Testis (tissue), 3 donors: Measurements from ENCODE around the gene DGKZ. TPM values are rescaled to one million over a fixed set of nuclear protein-coding genes. Genes with fewer than 3 reads are reported as not detected.

Source experiments
- DNase-seq: peaks from one replicate; pipeline ENCODE4 v3.0.0-alpha.2; 2019
- H3K27ac ChIP-seq, 2 donors: fragments of 200-600 bp; sonication (generic); one replicate each; pipeline ENCODE4 v1.5.1; 2019
- H3K27me3 ChIP-seq: fragments of 200-600 bp; sonication (generic); one replicate; pipeline ENCODE4 v1.5.1; 2019
- H3K36me3 ChIP-seq: fragments of 200-600 bp; sonication (generic); one replicate; pipeline ENCODE4 v1.5.1; 2017; ENCODE audit warnings: low read depth; ENCODE audit errors: missing control alignments
- H3K4me1 ChIP-seq: fragments of 200-600 bp; sonication (generic); one replicate; pipeline ENCODE4 v1.5.1; 2019
- H3K4me3 ChIP-seq, 2 donors: fragments of 200-600 bp; sonication (generic); one replicate each; pipeline ENCODE4 v1.5.1; 2017 to 2019
- H3K9me3 ChIP-seq: fragments of 200-600 bp; sonication (generic); one replicate; pipeline ENCODE4 v1.5.1; 2017
- CTCF ChIP-seq, 3 experiments: fragments of 450-650 bp in 2 of 3; fragments of 200-600 bp in 1 of 3; sonication (generic) in 1 of 3; IDR thresholded peaks; one replicate each; pipeline ENCODE4 v1.5.1; 2016 to 2019; ENCODE audit warnings: antibody characterized with exemption in 3 of 3, mild to moderate bottlenecking in 2 of 3, moderate library complexity in 1 of 3
- POLR2A ChIP-seq: fragments of 450-650 bp; IDR thresholded peaks from one replicate; pipeline ENCODE4 v1.6.1; 2017; ENCODE audit warnings: antibody characterized with exemption, mild to moderate bottlenecking, moderate library complexity
- WGBS, 2 donors: methylation state at CpG; one replicate each; pipeline ENCODE4 v1.1.5; 2018; 5-methylcytosine and 5-hydroxymethylcytosine counted together
- intact Hi-C: fragments of 100-400 bp; cut with DNase I; formaldehyde crosslinking; loops from one replicate; pipeline ENCODE4 v1.15.1; 2023; ENCODE audit warnings: low total_unique reads
- microRNA-seq, 2 donors: library from miRNA; unstranded; fragments of <30 nt; microRNA quantifications; one replicate each; pipeline ENCODE4, GENCODE V29; 2016; ENCODE audit warnings: borderline number of aligned reads in 2 of 2, borderline replicate concordance in 1 of 2
- polyA plus RNA-seq: library from polyadenylated mRNA; stranded (reverse); fragments of 350-450 nt; fragmentation: Illumina TruSeq; extraction: RNeasy Lipid Tissue Mini Kit (QIAGEN cat#74804); gene quantifications from one replicate; pipeline ENCODE4 v1.2.3, GENCODE V29; 2014; ENCODE audit warnings: low read depth, low replicate concordance; ENCODE audit not compliant: insufficient read depth
- small RNA-seq, 2 donors: library from RNA; depleted of rRNA; stranded (forward); fragments of <200 nt; gene quantifications; one replicate each; pipeline ENCODE3, GENCODE V24; 2016
- total RNA-seq, 2 donors: library from RNA; depleted of rRNA; stranded (reverse); fragments of >200 nt; gene quantifications; one replicate each; pipeline ENCODE4 v1.2.3, GENCODE V29; 2016

DGKZ gene
- total and polyA plus RNA-seq, 3 donors from 2014 or later = 33.8 to 104 (median 67.2) TPM

- Histone ChIP-seq H3K27me3 (no peaks in the 10 kb centered on the region), H3K36me3 (no peaks in the 10 kb centered on the region), H3K4me1 (no peaks in the 10 kb centered on the region), H3K4me3 (no peak overlapping the region), H3K27ac (no peak overlapping the region), H3K9me3 (no peaks in the 10 kb centered on the region)
- no peak for DNase-seq
- TF ChIP-seq CTCF (IDR thresholded peaks at IDR 0.05) (no peak), POLR2A (no peak)
- 79 to 93% methylated on average over 4 of the region's 4 CpGs for WGBS, 2 donors
- intact Hi-C loops = no loop called here
Observed at GRCh38 chr11:46426233-46426991, 79.1 kb downstream of the DGKZ start.

GRCh38 chr11:46427364-46427763, 80.1 kb downstream of the DGKZ start:
- WGBS, 2 donors = 86 to 90% methylated on average over 9 of the region's 9 CpGs
- no peak for DNase-seq
- TF ChIP-seq POLR2A (no peak), CTCF (IDR thresholded peaks at IDR 0.05) (no peak)
- Histone ChIP-seq H3K9me3 (no peaks in the 10 kb centered on the region), H3K27me3 (no peaks in the 10 kb centered on the region), H3K27ac (no peak overlapping the region), H3K4me1 (no peaks in the 10 kb centered on the region), H3K4me3 (no peak overlapping the region), H3K36me3 (no peaks in the 10 kb centered on the region)
- intact Hi-C loops = no loop called here

GRCh38 chr11:46429717-46430116, 82.5 kb downstream of the DGKZ start:
- Histone ChIP-seq H3K36me3 (no peaks in the 10 kb centered on the region), H3K27ac (no peak overlapping the region), H3K27me3 (no peaks in the 10 kb centered on the region), H3K9me3 (no peaks in the 10 kb centered on the region), H3K4me1 (no peaks in the 10 kb centered on the region), H3K4me3 (no peak overlapping the region)
- TF ChIP-seq POLR2A (no peak), CTCF (IDR thresholded peaks at IDR 0.05) (no peak)
- DNase-seq = no peak
- intact Hi-C loops = no loop called here
- WGBS, 2 donors = 70 to 83% methylated on average over 3 of the region's 3 CpGs

Small RNAs within 50 kb of the gene (microRNA-seq; reads per million reads assigned to microRNA genes)
- gene MIR4688 = 0 reads per million in 2 donors

Small RNAs within 50 kb of the gene (small RNA-seq; reads per million reads assigned to genes)
- gene MIR4688 = 0 reads per million in 2 donors

Other genes starting within 250 kb of the DGKZ start
- 10 to 100 TPM; 53.5 to 83.2 TPM for gene PHF21A, start 226.0 kb upstream of the DGKZ start, total RNA-seq
- 56.6 TPM for gene PHF21A, start 226.0 kb upstream of the DGKZ start, polyA plus RNA-seq
- gene CREB3L1, start 69.8 kb upstream of the DGKZ start, total RNA-seq = 1 to 10 TPM; 5.2 to 8.1 TPM
- 19.2 TPM for gene CREB3L1, start 69.8 kb upstream of the DGKZ start, polyA plus RNA-seq
- 10 to 100 TPM; 14.4 to 14.5 TPM for gene MDK, start 34.2 kb downstream of the DGKZ start, total RNA-seq
- 51.5 TPM for gene MDK, start 34.2 kb downstream of the DGKZ start, polyA plus RNA-seq
- 10 to 100 TPM in 1 of 2 donors, 1 to 10 TPM in 1; 7.2 to 19.5 TPM for gene CHRM4, start 44.3 kb downstream of the DGKZ start, total RNA-seq
- 13.5 TPM for gene CHRM4, start 44.3 kb downstream of the DGKZ start, polyA plus RNA-seq
- gene AMBRA1, start 246.6 kb downstream of the DGKZ start, total RNA-seq = 10 to 100 TPM; 55.6 to 68.3 TPM
- 28.0 TPM for gene AMBRA1, start 246.6 kb downstream of the DGKZ start, polyA plus RNA-seq